SK-N-SH (cell line): ENCODE results near the gene EEF1AKMT3. TPM values are rescaled to one million over a fixed set of nuclear protein-coding genes. Genes with fewer than 3 reads are reported as not detected.

Experiments
- CTCF ChIA-PET: fragments of 300-600, 350-600 bp; formaldehyde crosslinking; extraction: SDS; loops from one replicate; lab custom pipeline; 2021; lab: Yijun Ruan, JAX
- POLR2A ChIA-PET: fragments of 350-600 bp; sonication (Branson Sonifier 250); formaldehyde crosslinking; extraction: SDS; loops from one replicate; lab custom pipeline; 2020; ENCODE audit warnings: antibody characterized with exemption, inconsistent platforms; lab: Yijun Ruan, JAX
- DNase-seq: peaks from one replicate; pipeline ENCODE4 v3.0.0; 2012
- H2AFZ ChIP-seq: fragments of 200-600 bp; sonication (generic); 2 replicates; pipeline ENCODE4 v1.8.1; 2016; ENCODE audit warnings: antibody characterized with exemption, mild to moderate bottlenecking, low read depth
- H3F3A ChIP-seq: fragments of 200-600 bp; sonication (generic); replicated peaks from 2 replicates; pipeline ENCODE3; 2016; ENCODE audit warnings: antibody characterized with exemption, mild to moderate bottlenecking; ENCODE audit not compliant: insufficient read depth
- H3K27ac ChIP-seq, 2 experiments: fragments of 200-500 bp in 1 of 2; fragments of 200-600 bp in 1 of 2; sonication (Bioruptor generic) in 1 of 2; sonication (generic), shearing (Covaris generic) in 1 of 2; 2 replicates each; pipeline versions ENCODE4 v1.5.1 to v1.6.1; 2014 to 2016; ENCODE audit warnings: low read depth in 2 of 2, inconsistent platforms in 1 of 2, low read length in 1 of 2, mild to moderate bottlenecking in 1 of 2, mixed read lengths in 1 of 2
- H3K27me3 ChIP-seq: fragments of 200-600 bp; sonication (generic), shearing (Covaris generic); 2 replicates; pipeline ENCODE4 v1.6.1; 2016; ENCODE audit warnings: mixed run types; ENCODE audit not compliant: insufficient read depth
- H3K36me3 ChIP-seq, 2 experiments: fragments of 200-500 bp in 1 of 2; fragments of 200-600 bp in 1 of 2; sonication (Bioruptor generic) in 1 of 2; sonication (generic) in 1 of 2; replicated peaks in 1 of 2; 2 replicates each; pipeline versions ENCODE3 to v1.5.1; 2014 to 2016; ENCODE audit warnings: low read length in 1 of 2, mild to moderate bottlenecking in 1 of 2; ENCODE audit not compliant: insufficient read depth in 2 of 2, control insufficient read depth in 1 of 2
- H3K4me1 ChIP-seq, 2 experiments: fragments of 200-500 bp in 1 of 2; fragments of 200-600 bp in 1 of 2; sonication (Bioruptor generic) in 1 of 2; sonication (generic), shearing (Covaris generic) in 1 of 2; 2 replicates each; pipeline versions ENCODE4 v1.5.1 to v1.6.1; 2014 to 2016; ENCODE audit warnings: low read depth in 1 of 2, low read length in 1 of 2, mixed run types in 1 of 2; ENCODE audit not compliant: insufficient read depth in 2 of 2, control insufficient read depth in 1 of 2
- H3K4me2 ChIP-seq: fragments of 200-600 bp; sonication (generic), shearing (Covaris generic); 2 replicates; pipeline ENCODE4 v1.6.1; 2017; ENCODE audit warnings: mixed run types
- H3K4me3 ChIP-seq, 2 experiments: fragments of 200-500 bp in 1 of 2; fragments of 200-600 bp in 1 of 2; sonication (Bioruptor generic) in 1 of 2; sonication (generic), shearing (Covaris generic) in 1 of 2; 2 replicates each; pipeline versions ENCODE4 v1.5.1 to v1.8.1; 2014 to 2016; ENCODE audit warnings: low read depth in 2 of 2, inconsistent platforms in 1 of 2, low read length in 1 of 2, mild to moderate bottlenecking in 1 of 2, mixed read lengths in 1 of 2, moderate library complexity in 1 of 2
- H3K79me2 ChIP-seq: fragments of 200-600 bp; sonication (generic); 2 replicates; pipeline ENCODE4 v1.8.1; 2017; ENCODE audit warnings: mild to moderate bottlenecking; ENCODE audit not compliant: insufficient read depth
- H3K9ac ChIP-seq: fragments of 200-600 bp; sonication (generic); 2 replicates; pipeline ENCODE4 v1.6.1; 2017; ENCODE audit warnings: mixed run types
- H3K9me2 ChIP-seq: fragments of 200-600 bp; sonication (generic); 2 replicates; pipeline ENCODE4 v1.6.1; 2017; ENCODE audit warnings: mixed run types
- H3K9me3 ChIP-seq: fragments of 200-600 bp; sonication (generic); 2 replicates; pipeline ENCODE4 v1.6.1; 2017; ENCODE audit warnings: mixed run types, mild to moderate bottlenecking, moderate library complexity
- H4K20me1 ChIP-seq: fragments of 200-600 bp; sonication (generic); 2 replicates; pipeline ENCODE4 v1.6.1; 2017; ENCODE audit warnings: mild to moderate bottlenecking, mixed run types; ENCODE audit not compliant: insufficient read depth
- ELF1 ChIP-seq: IDR thresholded peaks from 2 replicates; pipeline ENCODE4 v1.4.0; 2012
- FOSL2 ChIP-seq: IDR thresholded peaks from 2 replicates; pipeline ENCODE4 v1.4.0; 2012; ENCODE audit warnings: low read depth, mild to moderate bottlenecking, moderate library complexity, borderline replicate concordance
- GABPA ChIP-seq: IDR thresholded peaks from 2 replicates; pipeline ENCODE4 v1.4.0; 2012; ENCODE audit warnings: low read depth, mild to moderate bottlenecking
- MXI1 ChIP-seq: IDR thresholded peaks from 2 replicates; pipeline ENCODE4 v1.6.1; 2012; ENCODE audit warnings: mild to moderate bottlenecking, low read depth, low read length, improper control_type of control experiment
- POLR2AphosphoS5 ChIP-seq: IDR thresholded peaks from 2 replicates; pipeline ENCODE4 v1.6.1; 2012; ENCODE audit warnings: low read depth, low read length
- RAD21 ChIP-seq: IDR thresholded peaks from 2 replicates; pipeline ENCODE4 v1.6.1; 2012; ENCODE audit warnings: mild to moderate bottlenecking, low read length
- RCOR1 ChIP-seq: fragments of 150-350 bp; IDR thresholded peaks from 2 replicates; pipeline ENCODE4 v1.6.1; 2017; ENCODE audit warnings: antibody characterized with exemption, low read length
- SIN3A ChIP-seq: IDR thresholded peaks from 2 replicates; pipeline ENCODE4 v1.6.1; 2012; ENCODE audit warnings: low read depth, mild to moderate bottlenecking, low read length, moderate library complexity, borderline replicate concordance
- SMC3 ChIP-seq: IDR thresholded peaks from 2 replicates; pipeline ENCODE4 v1.6.1; 2012; ENCODE audit warnings: low read depth, low read length, improper control_type of control experiment
- YY1 ChIP-seq: IDR thresholded peaks from 2 replicates; pipeline ENCODE4 v1.4.0; 2012; ENCODE audit warnings: low read depth, mild to moderate bottlenecking
- WGBS: methylation state at CpG from one replicate; pipeline ENCODE4 v1.1.6; 2017; ENCODE audit warnings: low lambda C conversion rate; 5-methylcytosine and 5-hydroxymethylcytosine counted together
- polyA plus RNA-seq, 3 experiments: library from polyadenylated mRNA; depleted of rRNA; stranded (reverse); fragments of >200 nt; gene quantifications; 2 replicates each; pipeline ENCODE4 v1.2.3, GENCODE V29; 2012
- TF ChIP-seq, protein P1 (sequence below): fragments of 150-350 bp; IDR thresholded peaks from 2 replicates; pipeline ENCODE4 v1.6.1; 2017; ENCODE audit warnings: antibody characterized with exemption, low read length, low read depth, borderline replicate concordance
- TF ChIP-seq, protein P2 (sequence below): IDR thresholded peaks from 2 replicates; pipeline ENCODE4 v1.4.0; 2012; ENCODE audit warnings: low read depth, borderline replicate concordance
- TF ChIP-seq, protein P3 (sequence below): fragments of 200-600 bp; sonication (generic); IDR thresholded peaks from 2 replicates; pipeline ENCODE4 v1.6.1; 2017; ENCODE audit warnings: antibody characterized with exemption, mild to moderate bottlenecking, moderate library complexity

Gene EEF1AKMT3
- polyA plus RNA-seq, 1 of the 3 experiments (the other 2 are of a cell fraction) = 10.3 TPM

DNA sequence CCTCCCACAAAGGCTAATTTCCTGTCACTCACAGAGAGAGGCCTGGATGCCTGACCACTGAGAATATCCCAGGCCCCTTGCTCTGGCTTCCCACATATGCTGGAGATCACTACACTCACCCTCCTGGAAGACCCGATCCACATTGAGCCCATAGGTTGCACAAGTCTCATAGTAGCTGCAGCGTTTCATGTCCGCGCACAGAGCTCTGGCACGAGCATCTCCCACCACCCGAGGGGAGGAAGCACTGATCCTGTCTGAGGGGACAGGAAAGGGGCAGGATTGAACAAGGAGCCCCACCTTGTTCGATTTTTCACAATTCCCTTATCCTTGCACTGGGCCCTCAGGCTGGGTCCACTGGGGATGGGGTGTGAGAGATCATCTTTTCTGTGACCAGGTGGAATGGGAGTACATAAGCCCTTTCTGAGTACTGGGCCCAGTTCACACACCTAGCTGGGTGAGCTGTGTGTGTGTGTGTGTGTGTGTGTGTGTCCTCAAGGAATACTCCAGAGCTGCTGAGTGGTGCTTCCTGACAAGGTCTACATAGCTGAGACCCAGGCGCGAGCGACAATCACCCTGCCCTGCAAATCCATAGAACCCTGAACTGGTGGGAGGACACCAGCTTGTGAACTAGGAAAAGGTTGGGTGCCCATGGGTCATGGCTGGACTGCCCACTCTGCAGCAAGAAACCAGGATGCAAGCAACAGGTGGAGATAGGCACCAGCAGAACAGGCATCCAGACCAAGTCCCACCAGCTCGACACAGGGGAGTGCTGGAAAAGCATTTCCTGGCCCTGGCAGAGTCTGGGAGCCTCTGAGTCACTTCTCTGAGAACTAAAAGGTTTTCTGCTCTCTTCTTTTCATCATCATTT is 39.5 kb upstream of the EEF1AKMT3 start:
- CTCF ChIA-PET = interaction anchor here (1.4 to 7.1 kb wide), 3 partner anchors 9 to 151 kb away, joined by 3 to 133 read pairs (median 59); partner anchors contain the start of gene B4GALNT1
- DNase-seq = no peak
- 75% methylated on average over 8 of the region's 11 CpGs for WGBS

DNA sequence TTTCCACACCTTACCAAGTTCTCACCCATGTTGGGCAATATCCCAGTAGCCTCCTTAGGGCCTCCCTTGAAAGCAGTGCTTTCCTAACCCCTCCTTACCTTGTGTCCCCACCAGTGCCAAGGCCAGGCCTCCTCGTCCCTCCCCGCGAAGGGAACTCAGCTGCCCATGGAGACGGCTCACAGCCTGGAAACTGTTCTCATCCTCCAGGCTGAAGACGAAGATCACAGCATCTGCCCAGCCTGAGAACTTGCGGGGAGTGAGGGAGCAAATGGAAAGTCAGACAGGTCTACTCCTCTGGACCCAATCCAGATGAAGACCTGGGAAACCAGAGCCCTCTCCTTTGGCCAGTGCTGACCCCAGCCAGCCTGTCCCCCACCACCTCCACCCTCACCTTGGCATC is 38.5 kb upstream of the EEF1AKMT3 start:
- Histone ChIP-seq H3F3A (peaks cover 18% of the 10 kb centered on the region), H3K4me1 (peaks cover 0 to 22% of the 10 kb centered on the region in 2 experiments; a peak in 2 of 4 replicates), H2AFZ (no peak overlapping the region), H3K79me2 (no peaks in the 10 kb centered on the region), H3K36me3 (peaks cover 0 to 14% of the 10 kb centered on the region in 2 experiments), H4K20me1 (no peaks in the 10 kb centered on the region), H3K9ac (no peak overlapping the region), H3K27ac (no peak overlapping the region), H3K9me2 (no peaks in the 10 kb centered on the region), H3K4me2 (no peak overlapping the region), H3K9me3 (no peaks in the 10 kb centered on the region), H3K4me3 (no peak overlapping the region), H3K27me3 (no peaks in the 10 kb centered on the region)
- TF ChIP-seq SIN3A (no peak), RAD21 (no peak), SMC3 (no peak), GABPA (no peak), ELF1 (no peak), FOSL2 (no peak), RCOR1 (no peak)
- TF ChIP-seq, protein P1, sequence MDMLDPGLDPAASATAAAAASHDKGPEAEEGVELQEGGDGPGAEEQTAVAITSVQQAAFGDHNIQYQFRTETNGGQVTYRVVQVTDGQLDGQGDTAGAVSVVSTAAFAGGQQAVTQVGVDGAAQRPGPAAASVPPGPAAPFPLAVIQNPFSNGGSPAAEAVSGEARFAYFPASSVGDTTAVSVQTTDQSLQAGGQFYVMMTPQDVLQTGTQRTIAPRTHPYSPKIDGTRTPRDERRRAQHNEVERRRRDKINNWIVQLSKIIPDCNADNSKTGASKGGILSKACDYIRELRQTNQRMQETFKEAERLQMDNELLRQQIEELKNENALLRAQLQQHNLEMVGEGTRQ = no peak
- TF ChIP-seq, protein P2, sequence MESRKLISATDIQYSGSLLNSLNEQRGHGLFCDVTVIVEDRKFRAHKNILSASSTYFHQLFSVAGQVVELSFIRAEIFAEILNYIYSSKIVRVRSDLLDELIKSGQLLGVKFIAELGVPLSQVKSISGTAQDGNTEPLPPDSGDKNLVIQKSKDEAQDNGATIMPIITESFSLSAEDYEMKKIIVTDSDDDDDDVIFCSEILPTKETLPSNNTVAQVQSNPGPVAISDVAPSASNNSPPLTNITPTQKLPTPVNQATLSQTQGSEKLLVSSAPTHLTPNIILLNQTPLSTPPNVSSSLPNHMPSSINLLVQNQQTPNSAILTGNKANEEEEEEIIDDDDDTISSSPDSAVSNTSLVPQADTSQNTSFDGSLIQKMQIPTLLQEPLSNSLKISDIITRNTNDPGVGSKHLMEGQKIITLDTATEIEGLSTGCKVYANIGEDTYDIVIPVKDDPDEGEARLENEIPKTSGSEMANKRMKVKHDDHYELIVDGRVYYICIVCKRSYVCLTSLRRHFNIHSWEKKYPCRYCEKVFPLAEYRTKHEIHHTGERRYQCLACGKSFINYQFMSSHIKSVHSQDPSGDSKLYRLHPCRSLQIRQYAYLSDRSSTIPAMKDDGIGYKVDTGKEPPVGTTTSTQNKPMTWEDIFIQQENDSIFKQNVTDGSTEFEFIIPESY = no peak
- WGBS = 80% methylated on average over 6 of the region's 6 CpGs
- ChIA-PET CTCF (interaction anchor here (5.7 to 7.1 kb wide), 2 partner anchors 10 to 152 kb away, joined by 59 to 133 read pairs; no protein-coding TSS in a partner anchor), POLR2A (no interaction called here)
- DNase-seq = no peak

More for the DNA sequence above, 39.5 kb upstream of the EEF1AKMT3 start:
- no peak overlapping the region for H3K4me2 ChIP-seq
- H3K4me3 ChIP-seq = no peak overlapping the region
- H3K36me3 ChIP-seq = peaks cover 0 to 14% of the 10 kb centered on the region in 2 experiments
- no peak overlapping the region for H3K27ac ChIP-seq
- H3K9me2 ChIP-seq = no peaks in the 10 kb centered on the region
- H4K20me1 ChIP-seq = no peaks in the 10 kb centered on the region
- no peaks in the 10 kb centered on the region for H3K9me3 ChIP-seq
- no peaks in the 10 kb centered on the region for H3K79me2 ChIP-seq
- peaks cover 24% of the 10 kb centered on the region for H3F3A ChIP-seq
- TF ChIP-seq, protein P2 = no peak
- TF ChIP-seq MXI1 (no peak), POLR2AphosphoS5 (no peak), GABPA (no peak), YY1 (no peak)
- TF ChIP-seq, protein P3, sequence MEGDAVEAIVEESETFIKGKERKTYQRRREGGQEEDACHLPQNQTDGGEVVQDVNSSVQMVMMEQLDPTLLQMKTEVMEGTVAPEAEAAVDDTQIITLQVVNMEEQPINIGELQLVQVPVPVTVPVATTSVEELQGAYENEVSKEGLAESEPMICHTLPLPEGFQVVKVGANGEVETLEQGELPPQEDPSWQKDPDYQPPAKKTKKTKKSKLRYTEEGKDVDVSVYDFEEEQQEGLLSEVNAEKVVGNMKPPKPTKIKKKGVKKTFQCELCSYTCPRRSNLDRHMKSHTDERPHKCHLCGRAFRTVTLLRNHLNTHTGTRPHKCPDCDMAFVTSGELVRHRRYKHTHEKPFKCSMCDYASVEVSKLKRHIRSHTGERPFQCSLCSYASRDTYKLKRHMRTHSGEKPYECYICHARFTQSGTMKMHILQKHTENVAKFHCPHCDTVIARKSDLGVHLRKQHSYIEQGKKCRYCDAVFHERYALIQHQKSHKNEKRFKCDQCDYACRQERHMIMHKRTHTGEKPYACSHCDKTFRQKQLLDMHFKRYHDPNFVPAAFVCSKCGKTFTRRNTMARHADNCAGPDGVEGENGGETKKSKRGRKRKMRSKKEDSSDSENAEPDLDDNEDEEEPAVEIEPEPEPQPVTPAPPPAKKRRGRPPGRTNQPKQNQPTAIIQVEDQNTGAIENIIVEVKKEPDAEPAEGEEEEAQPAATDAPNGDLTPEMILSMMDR = no peak
- TF ChIP-seq, all 33 proteins: peak for 0
- POLR2A ChIA-PET = no interaction called here
- Histone ChIP-seq H3K4me1 (peaks cover 0 to 22% of the 10 kb centered on the region in 2 experiments; a peak in 2 of 4 replicates), H3K27me3 (no peaks in the 10 kb centered on the region), H2AFZ (no peak overlapping the region), H3K9ac (no peak overlapping the region)
